ENCODE measurements around the gene SBF1.

DNA sequence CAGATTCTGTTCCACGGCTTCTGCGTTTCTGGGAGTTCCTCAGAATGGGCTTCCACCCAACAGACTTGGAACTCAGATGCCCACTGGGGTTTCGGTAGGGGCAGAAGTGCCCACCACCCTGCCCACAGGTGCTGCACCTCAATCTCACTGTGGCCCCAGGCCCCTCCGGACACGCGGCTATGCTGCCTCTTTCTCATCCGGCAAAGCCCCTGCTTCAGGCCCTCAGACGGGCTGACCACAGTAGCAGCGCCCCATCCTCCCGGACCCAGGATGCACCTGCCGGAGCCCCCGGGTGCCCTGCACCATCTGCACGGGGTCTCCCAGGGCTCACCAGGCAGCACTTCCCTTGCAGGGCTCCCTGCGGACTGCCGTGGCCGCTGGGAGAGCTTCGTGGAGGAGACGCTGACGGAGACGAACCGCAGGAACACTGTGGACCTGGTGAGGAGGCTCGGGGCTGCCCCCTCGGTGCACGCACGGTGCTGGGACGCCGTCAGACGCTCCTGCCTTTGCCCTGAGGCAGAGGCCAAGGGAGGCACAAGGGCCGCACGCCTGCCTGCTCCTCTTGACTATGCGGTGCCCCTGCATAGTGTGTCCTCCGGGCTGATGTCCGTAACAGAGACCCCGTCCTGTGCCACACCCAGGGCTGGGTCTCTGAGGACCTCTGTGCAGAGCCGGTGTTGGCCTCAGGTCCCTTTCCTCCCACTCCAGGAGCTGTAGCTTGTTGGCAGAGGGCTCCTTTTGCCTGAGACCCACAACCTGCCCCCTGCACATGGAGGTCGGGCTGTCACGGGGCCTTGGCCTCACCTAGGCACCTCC lies 38.6 kb downstream of the SBF1 start:
- no peak for TF ChIP-seq CTCF (IDR thresholded peaks at IDR 0.05)
- no peak for TF ChIP-seq TAF1 (IDR thresholded peaks at IDR 0.05; ENCODE audit: borderline replicate concordance, low read depth, low read length)
- no peak for TF ChIP-seq POLR2AphosphoS5 (IDR thresholded peaks at IDR 0.05; ENCODE audit: low read depth, low read length)
- TF ChIP-seq GATA2 (CRISPR knock-in tag; IDR thresholded peaks at IDR 0.05), result no peak
- TF ChIP-seq TEAD4 (IDR thresholded peaks at IDR 0.05; ENCODE audit: borderline replicate concordance, insufficient read depth), result no peak
- TF ChIP-seq, protein P1, sequence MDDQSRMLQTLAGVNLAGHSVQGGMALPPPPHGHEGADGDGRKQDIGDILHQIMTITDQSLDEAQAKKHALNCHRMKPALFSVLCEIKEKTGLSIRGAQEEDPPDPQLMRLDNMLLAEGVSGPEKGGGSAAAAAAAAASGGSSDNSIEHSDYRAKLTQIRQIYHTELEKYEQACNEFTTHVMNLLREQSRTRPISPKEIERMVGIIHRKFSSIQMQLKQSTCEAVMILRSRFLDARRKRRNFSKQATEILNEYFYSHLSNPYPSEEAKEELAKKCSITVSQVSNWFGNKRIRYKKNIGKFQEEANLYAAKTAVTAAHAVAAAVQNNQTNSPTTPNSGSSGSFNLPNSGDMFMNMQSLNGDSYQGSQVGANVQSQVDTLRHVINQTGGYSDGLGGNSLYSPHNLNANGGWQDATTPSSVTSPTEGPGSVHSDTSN (IDR thresholded peaks at IDR 0.05), result no peak
- no peak for TF ChIP-seq EP300 (IDR thresholded peaks at IDR 0.05; ENCODE audit: borderline replicate concordance in 1 of 2, low read depth in 1 of 2, low read length in 1 of 2)
- TF ChIP-seq MXI1 (IDR thresholded peaks at IDR 0.05; ENCODE audit: low read depth, low read length), result no peak

Measured in SK-N-SH (cell line).